Suprapubic skin (tissue), 4 donors: Measurements from ENCODE around the gene HBD. TPM values are rescaled to one million over a fixed set of nuclear protein-coding genes. Genes with fewer than 3 reads are reported as not detected.

ENCODE experiments used
- DNase-seq, 2 donors: peaks; one replicate each; pipeline ENCODE4 v3.0.0-alpha.2; 2019; ENCODE audit warnings: low spot score in 2 of 2
- H3K27ac ChIP-seq: fragments of 200-600 bp; sonication (generic); one replicate; pipeline ENCODE4 v1.5.1; 2019
- H3K27me3 ChIP-seq: fragments of 200-600 bp; sonication (generic); one replicate; pipeline ENCODE4 v1.5.1; 2019
- H3K36me3 ChIP-seq: fragments of 200-600 bp; sonication (generic); one replicate; pipeline ENCODE4 v1.5.1; 2019
- H3K4me1 ChIP-seq: fragments of 200-600 bp; sonication (generic); one replicate; pipeline ENCODE4 v1.5.1; 2019
- H3K4me3 ChIP-seq: fragments of 200-600 bp; sonication (generic); one replicate; pipeline ENCODE4 v1.5.1; 2019; ENCODE audit warnings: mild to moderate bottlenecking
- H3K9me3 ChIP-seq: fragments of 200-600 bp; sonication (generic); one replicate; pipeline ENCODE4 v1.5.1; 2019
- CTCF ChIP-seq, 2 donors: fragments of 200-600 bp in 1 of 2; fragments of 450-650 bp in 1 of 2; sonication (generic) in 1 of 2; IDR thresholded peaks; one replicate each; pipeline ENCODE4 v1.5.1; 2016 to 2019; ENCODE audit warnings: antibody characterized with exemption in 2 of 2, mild to moderate bottlenecking in 1 of 2, moderate library complexity in 1 of 2
- EP300 ChIP-seq: sonication (generic); formaldehyde crosslinking; IDR thresholded peaks from one replicate; pipeline ENCODE4 v1.6.1; 2017; ENCODE audit warnings: antibody characterized with exemption
- POLR2A ChIP-seq, 2 donors: fragments of 450-650 bp; IDR thresholded peaks; one replicate each; pipeline ENCODE4 v1.6.1; 2017; ENCODE audit warnings: antibody characterized with exemption in 2 of 2, mild to moderate bottlenecking in 2 of 2, moderate library complexity in 2 of 2
- POLR2AphosphoS5 ChIP-seq, 3 donors: sonication (generic); formaldehyde crosslinking; IDR thresholded peaks; one replicate each; pipeline ENCODE4 v1.6.1; 2017; ENCODE audit warnings: antibody characterized with exemption in 3 of 3
- WGBS: methylation state at CpG from one replicate; pipeline ENCODE4 v1.1.5; 2018; 5-methylcytosine and 5-hydroxymethylcytosine counted together
- total RNA-seq, 4 donors: library from RNA; depleted of rRNA; stranded (reverse); fragments of >200 nt; gene quantifications; one replicate each; pipeline ENCODE4 v1.1.0, GENCODE V29; 2016

HBD gene
- total RNA-seq, 4 donors from 2014 or later: not detected

- Histone ChIP-seq H3K27ac (no peak overlapping the region), H3K27me3 (no peaks in the 10 kb centered on the region), H3K4me3 (no peak overlapping the region), H3K4me1 (no peaks in the 10 kb centered on the region), H3K9me3 (no peaks in the 10 kb centered on the region), H3K36me3 (no peaks in the 10 kb centered on the region)
- TF ChIP-seq POLR2AphosphoS5 (IDR thresholded peaks at IDR 0.05) (no peak), EP300 (no peak), CTCF (IDR thresholded peaks at IDR 0.05) (no peak), POLR2A (IDR thresholded peaks at IDR 0.05) (no peak)
- no peak for DNase-seq
- WGBS: 71% methylated on average over 6 of the region's 6 CpGs
Measured at GRCh38 chr11:5224538-5225479, 9.5 kb downstream of the HBD start.

- no peak for DNase-seq
- H3K36me3 ChIP-seq: no peaks in the 10 kb centered on the region
- WGBS: 67% methylated on average over 1 of the region's 1 CpG
- no peak overlapping the region for H3K27ac ChIP-seq
- H3K9me3 ChIP-seq: no peaks in the 10 kb centered on the region
- no peaks in the 10 kb centered on the region for H3K4me1 ChIP-seq
- no peaks in the 10 kb centered on the region for H3K27me3 ChIP-seq
- no peak overlapping the region for H3K4me3 ChIP-seq
- TF ChIP-seq POLR2A (IDR thresholded peaks at IDR 0.05) (no peak), CTCF (IDR thresholded peaks at IDR 0.05) (no peak), EP300 (no peak), POLR2AphosphoS5 (IDR thresholded peaks at IDR 0.05) (no peak)
Measured at GRCh38 chr11:5223686-5224085, 10.6 kb downstream of the HBD start.

- no peaks in the 10 kb centered on the region for H3K9me3 ChIP-seq
- TF ChIP-seq CTCF (IDR thresholded peaks at IDR 0.05) (no peak), POLR2A (IDR thresholded peaks at IDR 0.05) (no peak), POLR2AphosphoS5 (IDR thresholded peaks at IDR 0.05) (no peak), EP300 (no peak)
- H3K4me3 ChIP-seq: no peak overlapping the region
- DNase-seq: no peak
- no peak overlapping the region for H3K27ac ChIP-seq
- H3K36me3 ChIP-seq: no peaks in the 10 kb centered on the region
- H3K27me3 ChIP-seq: no peaks in the 10 kb centered on the region
- WGBS: 91% methylated on average over 6 of the region's 6 CpGs
- H3K4me1 ChIP-seq: no peaks in the 10 kb centered on the region
Measured at GRCh38 chr11:5223146-5223545, 11.1 kb downstream of the HBD start.

GRCh38 chr11:5210376-5210885 is 23.9 kb downstream of the HBD start:
- 65% methylated on average over 7 of the region's 7 CpGs for WGBS
- no peak overlapping the region for H3K4me3 ChIP-seq
- no peaks in the 10 kb centered on the region for H3K4me1 ChIP-seq
- no peak for DNase-seq
- no peaks in the 10 kb centered on the region for H3K9me3 ChIP-seq
- H3K27me3 ChIP-seq: no peaks in the 10 kb centered on the region
- H3K36me3 ChIP-seq: no peaks in the 10 kb centered on the region
- H3K27ac ChIP-seq: no peak overlapping the region
- no peak for TF ChIP-seq CTCF (IDR thresholded peaks at IDR 0.05)
- no peak for TF ChIP-seq POLR2AphosphoS5 (IDR thresholded peaks at IDR 0.05)
- no peak for TF ChIP-seq EP300
- TF ChIP-seq POLR2A (IDR thresholded peaks at IDR 0.05): no peak

- no peak for DNase-seq
- no peak overlapping the region for H3K27ac ChIP-seq
- no peaks in the 10 kb centered on the region for H3K27me3 ChIP-seq
- no peak overlapping the region for H3K4me3 ChIP-seq
- TF ChIP-seq CTCF (IDR thresholded peaks at IDR 0.05): no peak
- no peak for TF ChIP-seq EP300
- TF ChIP-seq POLR2A (IDR thresholded peaks at IDR 0.05): no peak
- no peak for TF ChIP-seq POLR2AphosphoS5 (IDR thresholded peaks at IDR 0.05)
- 21% methylated on average over 1 of the region's 1 CpG for WGBS
- H3K4me1 ChIP-seq: no peaks in the 10 kb centered on the region
- H3K9me3 ChIP-seq: no peaks in the 10 kb centered on the region
- H3K36me3 ChIP-seq: no peaks in the 10 kb centered on the region
Measured at GRCh38 chr11:5204787-5205186, 29.5 kb downstream of the HBD start.
